GM12892 (cell line): ENCODE results near the gene ALK.

Experiments
- POLR2AphosphoS5 ChIP-seq: IDR thresholded peaks from 2 replicates; pipeline ENCODE4 v1.6.1; 2011; ENCODE audit warnings: low read depth, low read length, control low read depth
- TAF1 ChIP-seq: IDR thresholded peaks from 2 replicates; pipeline ENCODE4 v1.6.1; 2011; ENCODE audit warnings: low read depth, mild to moderate bottlenecking, control low read depth, low read length, borderline replicate concordance

DNA sequence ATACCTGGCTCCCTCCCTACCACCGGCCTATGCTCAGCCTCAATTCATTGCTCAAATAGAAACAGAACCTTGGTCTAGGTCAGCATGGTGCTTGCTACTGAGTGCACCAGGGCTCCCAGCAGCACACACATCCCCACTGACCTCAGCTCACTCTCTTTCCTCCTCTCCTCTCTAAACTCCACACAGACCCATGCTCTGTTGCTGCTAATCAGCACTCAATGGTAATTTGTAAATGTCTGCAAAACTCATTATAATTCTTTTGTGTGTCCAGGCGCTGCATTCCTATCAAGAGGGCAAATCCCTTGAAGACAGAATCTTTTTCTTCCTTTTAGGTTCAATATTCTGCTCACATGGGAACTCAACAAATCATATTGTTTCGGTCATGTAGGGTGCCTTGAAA, 424.0 kb downstream of the ALK start:
- TF ChIP-seq TAF1 (no peak), POLR2AphosphoS5 (no peak)
